NCI-H146 treated with DMSO at 0.1 percent for 48 hours (cell line): Measurements from ENCODE around the gene FAM151B.

Experiments
- DNase-seq: peaks from one replicate; lab custom pipeline; 2025; ENCODE audit not compliant: unreplicated experiment; lab: John Stamatoyannopoulos, UW

FAM151B gene

GRCh38 chr5:80584770-80585169, 96.9 kb downstream of the FAM151B start:
- no peak for DNase-seq

GRCh38 chr5:80588858-80589540, 101.1 kb downstream of the FAM151B start:
- no peak for DNase-seq

- no peak for DNase-seq
Measured at GRCh38 chr5:80590766-80591165, 102.9 kb downstream of the FAM151B start.

- DNase-seq, result no peak
Measured at GRCh38 chr5:80591352-80591751, 103.5 kb downstream of the FAM151B start.

- DNase-seq, result no peak
Measured at GRCh38 chr5:80592105-80592504, 104.2 kb downstream of the FAM151B start.
